IMR-90 (cell line): ENCODE measurements around the gene SLC38A3. TPM values are rescaled to one million over a fixed set of nuclear protein-coding genes. Genes with fewer than 3 reads are reported as not detected.

Source experiments
- polyA plus RNA-seq, 3 experiments: library from polyadenylated mRNA; depleted of rRNA; stranded (reverse); fragments of >200 nt; gene quantifications; 2 replicates each; pipeline ENCODE4 v1.2.3, GENCODE V29; 2012; ENCODE audit warnings: low replicate concordance in 1 of 3
- total RNA-seq: library from RNA; depleted of rRNA; stranded (reverse); fragments of >200 nt; gene quantifications from 2 replicates; pipeline ENCODE4 v1.2.3, GENCODE V29; 2012
- TF ChIP-seq, protein P1 (sequence below): fragments of 150-350 bp; IDR thresholded peaks from 2 replicates; pipeline ENCODE4 v1.6.1; 2016; ENCODE audit warnings: low read depth, mild to moderate bottlenecking, low read length, moderate library complexity, borderline replicate concordance

SLC38A3 gene
- total and polyA plus RNA-seq, 2 of the 4 experiments (the other 2 are of a cell fraction): 0.12 to 0.36 TPM

DNA sequence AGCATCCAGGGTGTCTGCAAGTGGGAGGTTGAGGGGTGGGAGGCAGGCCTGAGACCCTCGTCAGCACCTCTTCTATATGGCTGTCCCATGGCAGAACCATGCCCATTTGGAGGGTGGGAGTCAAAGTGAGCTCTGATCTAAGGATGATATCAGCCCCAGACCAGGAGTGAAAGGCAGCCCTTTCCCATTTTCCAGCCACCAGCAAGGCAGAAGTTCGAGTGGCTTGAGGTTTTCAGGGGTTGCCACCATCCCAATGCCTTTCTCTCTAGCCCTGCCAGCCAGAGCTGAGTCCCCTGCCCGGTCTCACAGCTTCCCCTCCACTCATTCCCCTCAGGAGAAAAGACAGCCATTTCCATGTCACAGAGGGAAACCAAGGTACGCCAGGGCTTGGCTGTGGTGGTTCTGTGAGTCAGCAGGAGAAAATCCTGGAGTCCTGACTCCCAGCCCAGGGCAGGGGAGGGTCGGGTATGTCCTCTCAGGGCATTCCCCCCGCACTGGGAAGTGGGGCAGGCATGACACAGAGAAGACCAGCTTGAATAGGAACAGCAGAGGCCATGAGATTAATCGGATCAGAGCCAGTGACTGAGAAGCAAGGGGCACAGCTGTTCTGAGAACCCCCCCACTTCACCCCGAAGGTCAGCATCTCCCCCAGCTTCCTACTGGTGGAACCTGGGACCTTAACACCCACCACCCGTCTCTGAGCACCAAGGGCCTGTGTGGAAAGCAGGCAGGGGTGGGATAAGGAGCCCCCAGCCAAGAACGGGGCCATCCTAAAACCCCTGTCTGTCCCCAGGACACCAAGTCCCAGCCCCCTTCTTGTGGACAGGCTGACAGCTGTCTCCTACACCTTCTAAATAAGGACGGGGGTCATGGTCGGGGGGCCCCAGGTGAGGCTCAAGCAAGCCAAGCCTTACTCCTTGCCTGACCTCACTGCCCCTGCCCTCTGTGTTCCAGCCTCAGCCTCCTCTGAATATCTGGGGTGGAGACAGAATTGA is 965 bp upstream of the SLC38A3 start (continued):
- TF ChIP-seq, protein P1, sequence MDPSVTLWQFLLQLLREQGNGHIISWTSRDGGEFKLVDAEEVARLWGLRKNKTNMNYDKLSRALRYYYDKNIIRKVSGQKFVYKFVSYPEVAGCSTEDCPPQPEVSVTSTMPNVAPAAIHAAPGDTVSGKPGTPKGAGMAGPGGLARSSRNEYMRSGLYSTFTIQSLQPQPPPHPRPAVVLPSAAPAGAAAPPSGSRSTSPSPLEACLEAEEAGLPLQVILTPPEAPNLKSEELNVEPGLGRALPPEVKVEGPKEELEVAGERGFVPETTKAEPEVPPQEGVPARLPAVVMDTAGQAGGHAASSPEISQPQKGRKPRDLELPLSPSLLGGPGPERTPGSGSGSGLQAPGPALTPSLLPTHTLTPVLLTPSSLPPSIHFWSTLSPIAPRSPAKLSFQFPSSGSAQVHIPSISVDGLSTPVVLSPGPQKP: no peak
